ENCODE results near the gene NHS.

DNA sequence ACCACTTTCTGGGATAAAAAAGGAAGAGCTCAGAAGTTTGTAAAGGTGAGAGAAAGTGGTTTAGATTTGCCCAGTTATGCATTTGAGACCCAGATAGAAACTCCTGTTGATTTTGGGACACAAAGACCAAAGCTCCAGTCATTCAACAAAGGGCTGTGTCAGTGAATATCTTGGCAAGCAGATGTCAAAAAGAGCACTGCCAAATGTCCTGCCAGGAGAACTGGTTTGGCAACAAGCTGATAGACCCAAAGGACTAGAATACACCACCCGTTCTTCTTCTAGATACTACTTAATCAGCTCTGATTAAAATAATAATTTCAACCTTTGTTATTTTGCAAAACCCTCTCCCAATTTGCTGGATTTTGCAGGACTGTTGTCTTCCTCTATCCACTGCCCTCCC lies 121.4 kb downstream of the NHS start:
- TF ChIP-seq, protein P1, sequence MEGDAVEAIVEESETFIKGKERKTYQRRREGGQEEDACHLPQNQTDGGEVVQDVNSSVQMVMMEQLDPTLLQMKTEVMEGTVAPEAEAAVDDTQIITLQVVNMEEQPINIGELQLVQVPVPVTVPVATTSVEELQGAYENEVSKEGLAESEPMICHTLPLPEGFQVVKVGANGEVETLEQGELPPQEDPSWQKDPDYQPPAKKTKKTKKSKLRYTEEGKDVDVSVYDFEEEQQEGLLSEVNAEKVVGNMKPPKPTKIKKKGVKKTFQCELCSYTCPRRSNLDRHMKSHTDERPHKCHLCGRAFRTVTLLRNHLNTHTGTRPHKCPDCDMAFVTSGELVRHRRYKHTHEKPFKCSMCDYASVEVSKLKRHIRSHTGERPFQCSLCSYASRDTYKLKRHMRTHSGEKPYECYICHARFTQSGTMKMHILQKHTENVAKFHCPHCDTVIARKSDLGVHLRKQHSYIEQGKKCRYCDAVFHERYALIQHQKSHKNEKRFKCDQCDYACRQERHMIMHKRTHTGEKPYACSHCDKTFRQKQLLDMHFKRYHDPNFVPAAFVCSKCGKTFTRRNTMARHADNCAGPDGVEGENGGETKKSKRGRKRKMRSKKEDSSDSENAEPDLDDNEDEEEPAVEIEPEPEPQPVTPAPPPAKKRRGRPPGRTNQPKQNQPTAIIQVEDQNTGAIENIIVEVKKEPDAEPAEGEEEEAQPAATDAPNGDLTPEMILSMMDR (IDR thresholded peaks at IDR 0.05; ENCODE audit: insufficient read depth, low read depth, low read length) = no peak
- TF ChIP-seq EZH2 (IDR thresholded peaks at IDR 0.05; ENCODE audit: insufficient read depth, low read length) = no peak
